Neuronal stem cell (in vitro differentiated cells): ENCODE data around the gene TAF1B.

Source experiments
- DNase-seq: peaks from one replicate; pipeline ENCODE4 v3.0.0-alpha.2; 2013; ENCODE audit warnings: low spot score
- H2AFZ ChIP-seq: one replicate; pipeline ENCODE4 v1.6.1; 2013; ENCODE audit warnings: mild to moderate bottlenecking, low read length, inconsistent platforms
- H2AK5ac ChIP-seq: 2 replicates; pipeline ENCODE4 v1.6.1; 2013; ENCODE audit warnings: low read depth, mild to moderate bottlenecking, inconsistent platforms, low read length, moderate library complexity, mixed read lengths
- H2BK120ac ChIP-seq: 2 replicates; pipeline ENCODE4 v1.6.1; 2013; ENCODE audit warnings: low read depth, mild to moderate bottlenecking, inconsistent platforms, low read length, moderate library complexity, mixed read lengths
- H2BK12ac ChIP-seq: one replicate; pipeline ENCODE4 v1.6.1; 2013; ENCODE audit warnings: low read length, inconsistent platforms
- H2BK15ac ChIP-seq: 2 replicates; pipeline ENCODE4 v1.6.1; 2013; ENCODE audit warnings: mild to moderate bottlenecking, low read length, inconsistent platforms, mixed read lengths
- H2BK5ac ChIP-seq: one replicate; pipeline ENCODE4 v1.6.1; 2013; ENCODE audit warnings: inconsistent platforms, mild to moderate bottlenecking, low read length, moderate library complexity
- H3K14ac ChIP-seq: one replicate; pipeline ENCODE4 v1.6.1; 2013; ENCODE audit warnings: low read length, inconsistent platforms
- H3K18ac ChIP-seq: 2 replicates; pipeline ENCODE4 v1.6.1; 2013; ENCODE audit warnings: low read length, inconsistent platforms
- H3K23ac ChIP-seq: 2 replicates; pipeline ENCODE4 v1.6.1; 2013; ENCODE audit warnings: low read depth, mild to moderate bottlenecking, mixed read lengths, low read length, inconsistent platforms; ENCODE audit not compliant: poor library complexity
- H3K27ac ChIP-seq: replicated peaks from 3 replicates; pipeline ENCODE4 v1.5.1; 2013; ENCODE audit warnings: low read length, inconsistent platforms
- H3K27me3 ChIP-seq, 3 experiments: 2 replicates each; pipeline ENCODE4 v1.6.1; 2013; ENCODE audit warnings: low read length in 3 of 3, mild to moderate bottlenecking in 2 of 3, inconsistent platforms in 1 of 3, low read depth in 1 of 3, mixed read lengths in 1 of 3, moderate library complexity in 1 of 3; ENCODE audit not compliant: control insufficient read depth in 3 of 3, insufficient read depth in 3 of 3
- H3K36me3 ChIP-seq, 2 donors: replicated peaks in 1 of 2; 2 replicates each; pipeline ENCODE4 v1.6.1; 2013; ENCODE audit warnings: low read length in 2 of 2; ENCODE audit not compliant: control insufficient read depth in 2 of 2, insufficient read depth in 2 of 2
- H3K4ac ChIP-seq: 2 replicates; pipeline ENCODE4 v1.6.1; 2013; ENCODE audit warnings: inconsistent platforms, mild to moderate bottlenecking, low read length, moderate library complexity
- H3K4me1 ChIP-seq, 2 donors: 1 replicate in 1 of 2; 2 replicates in 1 of 2; pipeline ENCODE4 v1.6.1; 2013; ENCODE audit warnings: low read length in 2 of 2, low read depth in 1 of 2; ENCODE audit not compliant: control insufficient read depth in 2 of 2, insufficient read depth in 1 of 2
- H3K4me2 ChIP-seq: one replicate; pipeline ENCODE4 v1.6.1; 2013; ENCODE audit warnings: mild to moderate bottlenecking, low read length, inconsistent platforms; ENCODE audit not compliant: insufficient read depth, poor library complexity, severe bottlenecking
- H3K4me3 ChIP-seq, 2 donors: 2 replicates each; pipeline ENCODE4 v1.5.1; 2013; ENCODE audit warnings: low read length in 2 of 2, mild to moderate bottlenecking in 2 of 2, inconsistent platforms in 1 of 2, moderate library complexity in 1 of 2
- H3K79me1 ChIP-seq: one replicate; pipeline ENCODE4 v1.6.1; 2013; ENCODE audit warnings: low read depth, mild to moderate bottlenecking, inconsistent platforms, low read length, moderate library complexity
- H3K9ac ChIP-seq: one replicate; pipeline ENCODE4 v1.6.1; 2013; ENCODE audit warnings: mild to moderate bottlenecking, low read depth, low read length, inconsistent platforms; ENCODE audit not compliant: poor library complexity
- H3K9me3 ChIP-seq, 2 donors: replicated peaks in 1 of 2; 2 replicates each; pipeline versions ENCODE3 to v1.6.1; 2013; ENCODE audit warnings: low read length in 2 of 2, mild to moderate bottlenecking in 2 of 2, inconsistent platforms in 1 of 2, low read depth in 1 of 2, mixed read lengths in 1 of 2, moderate library complexity in 1 of 2; ENCODE audit not compliant: control insufficient read depth in 2 of 2, insufficient read depth in 1 of 2
- H4K8ac ChIP-seq: one replicate; pipeline ENCODE4 v1.6.1; 2013; ENCODE audit warnings: low read depth, mild to moderate bottlenecking, inconsistent platforms, low read length, moderate library complexity
- H4K91ac ChIP-seq: one replicate; pipeline ENCODE4 v1.6.1; 2013; ENCODE audit warnings: low read length, low read depth, mild to moderate bottlenecking, inconsistent platforms; ENCODE audit not compliant: poor library complexity
- WGBS, 2 donors: extraction: QIAGEN DNeasy Blood & Tissue Kit; methylation state at CpG; one replicate each; pipeline ENCODE4 v1.1.7; 2013; ENCODE audit warnings: missing lambda C conversion rate in 2 of 2, mixed read lengths in 1 of 2; ENCODE audit not compliant: insufficient read length in 2 of 2, insufficient replicate concordance in 1 of 2; ENCODE audit errors: extremely low coverage in 2 of 2; 5-methylcytosine and 5-hydroxymethylcytosine counted together

Gene TAF1B

DNA sequence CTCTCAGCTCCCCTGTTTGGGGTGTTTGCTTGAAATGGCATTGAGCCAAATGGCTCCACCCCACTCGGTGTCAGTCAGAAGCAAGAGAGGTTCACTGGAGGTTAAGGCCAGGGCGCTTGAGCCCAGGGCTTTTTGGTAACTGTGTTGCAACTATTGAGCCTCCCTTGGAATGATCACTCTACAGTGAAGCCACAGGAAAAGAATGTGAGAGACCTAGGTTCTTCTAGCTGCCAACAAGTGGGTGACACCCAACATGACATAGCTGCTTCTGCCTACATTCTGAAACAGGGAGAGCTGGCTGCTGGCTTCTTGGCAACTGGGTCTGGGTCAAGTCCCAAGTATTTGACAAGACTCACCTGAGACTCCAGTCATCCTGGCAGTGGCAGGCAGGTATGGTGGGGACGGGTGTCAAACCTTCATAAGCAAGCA lies 101.1 kb downstream of the TAF1B start:
- no peak overlapping the region for H3K9ac ChIP-seq
- no peak overlapping the region for H2BK5ac ChIP-seq
- H3K79me1 ChIP-seq, result no peaks in the 10 kb centered on the region

DNA sequence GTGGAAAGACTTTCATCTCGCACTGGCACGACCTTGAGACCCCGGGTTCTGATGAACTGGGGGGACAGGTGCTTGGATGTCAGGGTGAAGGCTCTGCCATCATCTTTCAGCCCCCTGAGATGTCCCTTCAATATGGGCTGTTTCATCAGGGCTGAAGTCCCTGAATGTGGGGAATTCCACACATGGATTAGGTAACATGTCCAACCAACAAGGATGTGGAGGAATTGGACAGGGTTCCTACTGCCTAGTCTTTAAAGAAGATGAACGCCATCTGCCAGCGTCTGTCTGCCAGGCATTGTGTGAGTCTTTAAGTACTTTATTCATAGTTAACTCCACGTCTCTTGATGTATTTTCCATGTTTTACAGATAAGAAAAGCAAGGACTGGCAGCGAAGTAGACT lies 102.3 kb downstream of the TAF1B start:
- Histone ChIP-seq H3K4me2 (no peak overlapping the region), H3K9me3 (no peaks in the 10 kb centered on the region), H3K4me1 (peaks cover 2 to 7% of the 10 kb centered on the region in 2 donors), H3K4me3 (no peak overlapping the region), H3K23ac (no peak overlapping the region), H4K8ac (no peak overlapping the region), H3K4ac (no peak overlapping the region), H2BK5ac (no peak overlapping the region), H2BK15ac (no peak overlapping the region), H2AFZ (no peak overlapping the region), H3K27ac (no peak overlapping the region), H4K91ac (no peak overlapping the region), H3K14ac (no peak overlapping the region), H2AK5ac (no peak overlapping the region), H3K18ac (no peak overlapping the region), H2BK120ac (no peak overlapping the region), H3K27me3 (peaks cover 4 to 33% (median 12%) of the 10 kb centered on the region in 3 experiments), H3K79me1 (no peaks in the 10 kb centered on the region), H3K9ac (no peak overlapping the region), H3K36me3 (no peaks in the 10 kb centered on the region), H2BK12ac (no peak overlapping the region)
- no peak for DNase-seq
- WGBS, 2 donors, result no CpG with 5 or more reads among the region's 7 CpGs

More for the DNA sequence above, 101.1 kb downstream of the TAF1B start:
- no peak overlapping the region for H2BK15ac ChIP-seq
- H2AK5ac ChIP-seq, result no peak overlapping the region
- H3K36me3 ChIP-seq, result no peaks in the 10 kb centered on the region
- H3K4me1 ChIP-seq, result peaks cover 8 to 12% of the 10 kb centered on the region in 2 donors
- H3K4me2 ChIP-seq, result no peak overlapping the region
- no peak for DNase-seq
- H3K27me3 ChIP-seq, result peaks cover 0 to 20% (median 0%) of the 10 kb centered on the region in 3 experiments
- H3K9me3 ChIP-seq, result no peaks in the 10 kb centered on the region
- no peak overlapping the region for H3K27ac ChIP-seq
- no peak overlapping the region for H4K91ac ChIP-seq
- H2AFZ ChIP-seq, result no peak overlapping the region
- no CpG with 5 or more reads among the region's 3 CpGs for WGBS, 2 donors
- no peak overlapping the region for H2BK120ac ChIP-seq
- H3K4me3 ChIP-seq, result no peak overlapping the region
- no peak overlapping the region for H3K18ac ChIP-seq
- H3K14ac ChIP-seq, result no peak overlapping the region
- no peak overlapping the region for H3K23ac ChIP-seq
- no peak overlapping the region for H4K8ac ChIP-seq
- no peak overlapping the region for H3K4ac ChIP-seq
- no peak overlapping the region for H2BK12ac ChIP-seq

DNA sequence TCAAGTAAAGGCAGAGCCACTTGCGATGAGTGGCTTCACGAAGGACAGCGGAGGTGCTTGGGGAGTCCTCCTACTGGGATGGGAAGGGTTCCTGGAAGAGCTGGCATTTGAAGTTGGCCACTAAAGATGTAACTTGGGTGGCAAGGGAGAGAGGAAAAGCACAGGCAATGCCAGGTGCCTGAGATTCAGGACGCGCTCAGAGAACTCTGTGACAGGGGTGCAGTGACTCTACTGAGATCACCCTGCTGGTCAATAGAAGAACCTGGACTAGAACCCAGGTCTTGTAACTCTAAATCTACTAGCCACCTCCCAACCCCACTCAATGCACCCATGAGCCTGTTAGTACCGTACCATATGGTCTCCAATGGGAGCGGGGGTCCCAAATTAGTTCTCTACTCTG lies 102.8 kb downstream of the TAF1B start:
- Histone ChIP-seq H3K4me3 (no peak overlapping the region), H3K36me3 (no peaks in the 10 kb centered on the region), H3K18ac (no peak overlapping the region), H2BK15ac (no peak overlapping the region), H3K79me1 (no peaks in the 10 kb centered on the region), H3K9ac (no peak overlapping the region), H2BK5ac (no peak overlapping the region), H3K27ac (no peak overlapping the region), H3K27me3 (peaks cover 4 to 37% (median 16%) of the 10 kb centered on the region in 3 experiments), H4K91ac (no peak overlapping the region), H3K9me3 (no peaks in the 10 kb centered on the region), H2AFZ (no peak overlapping the region), H3K14ac (no peak overlapping the region), H2BK12ac (no peak overlapping the region), H4K8ac (no peak overlapping the region), H3K4me1 (peaks cover 0 to 5% of the 10 kb centered on the region in 2 donors), H3K4me2 (no peak overlapping the region), H3K4ac (no peak overlapping the region), H2AK5ac (no peak overlapping the region), H2BK120ac (no peak overlapping the region), H3K23ac (no peak overlapping the region)
- no CpG with 5 or more reads among the region's 7 CpGs for WGBS, 2 donors
- DNase-seq, result no peak

DNA sequence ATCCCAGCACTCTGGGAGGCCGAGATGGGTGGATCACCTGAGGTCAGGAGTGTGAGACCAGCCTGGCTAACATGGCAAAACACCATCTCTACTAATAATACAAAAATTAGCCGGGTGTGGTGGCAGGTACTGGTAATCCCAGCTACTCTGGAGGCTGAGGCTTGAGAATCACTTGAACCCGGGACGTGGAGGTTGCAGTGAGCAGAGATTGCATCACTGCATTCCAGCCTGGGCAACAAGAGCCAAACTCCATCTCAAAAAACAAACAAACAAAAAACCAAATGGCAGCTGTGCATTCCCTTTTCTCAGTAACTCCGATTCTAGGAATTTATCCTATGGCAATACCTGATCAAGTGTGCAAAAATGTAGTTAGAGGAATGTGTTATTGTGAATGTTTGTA lies 103.5 kb downstream of the TAF1B start:
- no peak overlapping the region for H3K9ac ChIP-seq
- H2BK15ac ChIP-seq, result no peak overlapping the region
- H3K4me3 ChIP-seq, result no peak overlapping the region
- no CpG with 5 or more reads among the region's 5 CpGs for WGBS, 2 donors
- H3K9me3 ChIP-seq, result no peaks in the 10 kb centered on the region
- DNase-seq, result no peak
- no peak overlapping the region for H2BK5ac ChIP-seq
- H3K27me3 ChIP-seq, result peaks cover 4 to 37% (median 16%) of the 10 kb centered on the region in 3 experiments
- peaks cover 0 to 5% of the 10 kb centered on the region in 2 donors for H3K4me1 ChIP-seq
- no peak overlapping the region for H2BK12ac ChIP-seq
- no peak overlapping the region for H4K91ac ChIP-seq
- H3K4ac ChIP-seq, result no peak overlapping the region
- H2AFZ ChIP-seq, result no peak overlapping the region
- H4K8ac ChIP-seq, result no peak overlapping the region
- no peak overlapping the region for H3K23ac ChIP-seq
- H3K18ac ChIP-seq, result no peak overlapping the region
- H3K79me1 ChIP-seq, result no peaks in the 10 kb centered on the region
- H3K14ac ChIP-seq, result no peak overlapping the region
- no peak overlapping the region for H3K4me2 ChIP-seq
- H3K27ac ChIP-seq, result no peak overlapping the region
- no peak overlapping the region for H2AK5ac ChIP-seq
- H2BK120ac ChIP-seq, result no peak overlapping the region
- no peaks in the 10 kb centered on the region for H3K36me3 ChIP-seq
